Epithelial cell of proximal tubule (primary cell): Measurements from ENCODE around the gene PCDHGB3. TPM values are rescaled to one million over a fixed set of nuclear protein-coding genes. Genes with fewer than 3 reads are reported as not detected.
"Not testable (repeated sequence)": the region's sequence is repeated elsewhere in the genome, so short reads cannot be mapped to it uniquely, and the experiment has no call there.

Experiments
- DNase-seq: peaks from one replicate; pipeline ENCODE4 v3.0.0-alpha.2; 2011; ENCODE audit warnings: low read depth
- H3K4me3 ChIP-seq: 2 replicates; pipeline ENCODE4 v1.5.1; 2011; ENCODE audit warnings: low read depth, mild to moderate bottlenecking, low read length
- CTCF ChIP-seq: conservative IDR thresholded peaks from 2 replicates; pipeline ENCODE4 v1.5.1; 2012; ENCODE audit warnings: low read depth, mild to moderate bottlenecking, low read length
- total RNA-seq: library from RNA; depleted of rRNA; stranded (reverse); fragments of >200 nt; gene quantifications from 2 replicates; pipeline ENCODE4 v1.2.3, GENCODE V29; 2015

The PCDHGB3 gene
- total RNA-seq, 1 donor from 2014 or later = 1.1 TPM

GRCh38 chr5:141338538-141339306, 31.3 kb upstream of the PCDHGB3 start, which contains the start of gene PCDHGA2:
Gene PCDHGA2 (plus strand): TSS chr5:141338760.
- no peak for DNase-seq
- peak within 1 kb of the TSS; percentile 48 for H3K4me3 ChIP-seq
- TF ChIP-seq CTCF = peak; percentile 59

- not testable (repeated sequence) for H3K4me3 ChIP-seq, DNase-seq
Observed at GRCh38 chr5:141340781-141341354, 29.2 kb upstream of the PCDHGB3 start.

GRCh38 chr5:141342773-141343172, 27.3 kb upstream of the PCDHGB3 start:
- no peak for DNase-seq
- no peak overlapping the region for H3K4me3 ChIP-seq
- TF ChIP-seq CTCF = no peak

- peak; percentile 40 for TF ChIP-seq CTCF
- peak within 1 kb of the TSS; percentile 11 for H3K4me3 ChIP-seq
- no peak for DNase-seq
Observed at GRCh38 chr5:141343242-141343952, 26.6 kb upstream of the PCDHGB3 start, which contains the start of gene PCDHGA3. Gene PCDHGA3 (plus strand): TSS chr5:141343829. CDS start chr5:141344034, 205 bp downstream.

GRCh38 chr5:141343953-141344463, 26.0 kb upstream of the PCDHGB3 start:
- no peak for DNase-seq

GRCh38 chr5:141345327-141345726, 24.7 kb upstream of the PCDHGB3 start:
- TF ChIP-seq CTCF = no peak

More at GRCh38 chr5:141343953-141344463, 26.0 kb upstream of the PCDHGB3 start:
- H3K4me3 ChIP-seq = peak overlapping the region; percentile 11
- no peak for TF ChIP-seq CTCF

GRCh38 chr5:141346017-141346416, 24.0 kb upstream of the PCDHGB3 start:
- H3K4me3 ChIP-seq, DNase-seq: not testable (repeated sequence)

More at GRCh38 chr5:141345327-141345726, 24.7 kb upstream of the PCDHGB3 start:
- no peak for DNase-seq
- H3K4me3 ChIP-seq = no peak overlapping the region
